ENCODE data around the gene CARMIL1. TPM values are rescaled to one million over a fixed set of nuclear protein-coding genes. Genes with fewer than 3 reads are reported as not detected.
A peak's percentile ranks its signal among the peaks of the same experiment; 100 is the strongest.

The CARMIL1 gene
- total RNA-seq, 1 donor from 2014 or later, result 28.4 TPM

GRCh38 chr6:25652007-25652515 is 372.9 kb downstream of the CARMIL1 start, which contains the start of gene SCGN:
Gene SCGN (plus strand): TSS chr6:25652215. CDS start chr6:25652404, 189 bp downstream.
- DNase-seq (ENCODE audit: low spot score), result peak; percentile 66

DNA sequence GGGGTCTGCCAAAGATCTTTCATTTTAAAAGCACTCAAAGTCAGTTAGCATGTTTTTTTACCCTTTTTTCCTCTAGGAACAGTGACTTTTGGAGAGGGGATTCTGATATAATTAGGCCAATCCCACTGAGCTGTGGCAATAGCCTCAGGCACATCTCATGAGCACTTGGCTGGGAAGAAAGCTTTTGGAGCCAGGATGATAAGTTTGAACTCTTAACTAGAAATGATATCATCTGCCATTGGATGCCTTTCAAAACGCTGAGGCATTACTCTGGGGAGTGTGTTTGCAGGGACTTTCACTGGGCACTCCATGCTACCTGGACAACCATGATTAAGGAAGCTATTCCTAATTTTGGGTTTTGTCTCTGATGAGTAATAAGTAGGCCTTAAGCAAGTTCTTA is 376.5 kb downstream of the CARMIL1 start:
- DNase-seq (ENCODE audit: low spot score), result no peak

DNA sequence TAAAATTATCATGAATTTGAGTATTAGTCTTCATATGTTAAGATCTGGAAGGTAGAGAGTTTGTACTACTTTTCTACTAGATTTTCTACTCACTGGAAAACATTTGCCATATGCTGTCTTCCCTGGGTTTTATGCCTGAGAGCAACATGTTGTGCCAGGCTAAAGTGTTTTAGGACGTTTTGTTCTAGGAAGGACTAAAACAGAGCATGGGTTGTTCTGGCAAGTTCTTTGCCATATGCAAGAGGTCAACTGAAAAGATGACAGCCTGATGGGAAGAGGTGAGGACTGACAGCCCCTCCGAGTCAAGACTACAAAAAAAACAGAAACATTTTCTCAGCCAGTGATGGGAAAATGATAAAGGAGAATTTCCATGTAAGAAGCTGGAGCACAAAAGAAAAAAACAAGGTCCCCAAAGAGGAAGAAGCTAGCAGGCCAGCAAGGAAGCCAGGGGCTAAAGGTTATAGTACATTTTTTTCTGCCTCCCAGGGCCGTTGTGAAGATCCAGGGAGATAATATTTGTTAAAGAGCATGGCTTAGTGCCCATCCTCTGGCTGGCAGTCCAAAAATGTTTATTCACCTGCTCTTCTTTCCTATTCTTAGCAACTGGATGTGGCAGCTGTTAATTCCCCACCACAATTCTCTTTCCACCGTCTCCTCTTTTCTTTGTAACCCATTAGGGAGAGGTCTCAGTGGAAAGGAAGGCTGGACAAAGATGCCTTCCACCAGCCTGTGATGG is 380.6 kb downstream of the CARMIL1 start:
- no peak for DNase-seq (ENCODE audit: low spot score)

GRCh38 chr6:25660512-25660911 is 381.3 kb downstream of the CARMIL1 start:
- no peak for DNase-seq (ENCODE audit: low spot score)

GRCh38 chr6:25661129-25661779 is 382.1 kb downstream of the CARMIL1 start:
- DNase-seq (ENCODE audit: low spot score), result no peak

DNA sequence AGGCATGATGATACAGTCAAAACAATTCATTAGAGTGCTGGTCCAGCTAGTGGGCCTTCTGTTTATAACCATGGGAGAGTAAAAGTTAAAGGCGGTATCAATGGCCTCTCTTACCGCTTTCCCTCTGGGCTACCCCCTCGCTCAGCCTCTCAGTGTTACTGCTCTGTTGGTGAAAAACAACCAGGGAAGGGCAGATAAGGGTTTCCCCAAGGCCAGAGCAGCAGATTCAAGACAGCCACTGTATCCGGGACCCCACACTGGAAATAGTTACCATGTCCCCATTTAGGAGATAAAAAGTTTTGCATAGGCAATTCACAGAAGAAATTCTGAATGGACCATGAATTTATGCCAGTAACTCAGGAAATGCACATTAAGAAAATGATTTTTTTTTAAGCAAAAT is 386.3 kb downstream of the CARMIL1 start:
- no peak for DNase-seq (ENCODE audit: low spot score)

- DNase-seq (ENCODE audit: low spot score), result no peak
Measured at GRCh38 chr6:25669413-25669812, 390.2 kb downstream of the CARMIL1 start.

All from ureter (tissue), 1 donor.